Breast epithelium (tissue), 3 donors: Measurements from ENCODE around the gene KDM1B.

ENCODE experiments used
- CTCF ChIP-seq, 3 donors: fragments of 450-650 bp; IDR thresholded peaks; one replicate each; pipeline ENCODE4 v1.5.1; 2016 to 2017; ENCODE audit warnings: antibody characterized with exemption in 3 of 3, mild to moderate bottlenecking in 3 of 3, moderate library complexity in 3 of 3
- POLR2A ChIP-seq: fragments of 450-650 bp; IDR thresholded peaks from one replicate; pipeline ENCODE4 v1.6.1; 2016; ENCODE audit warnings: antibody characterized with exemption, mild to moderate bottlenecking, moderate library complexity
- POLR2AphosphoS5 ChIP-seq, 3 donors: sonication (generic); formaldehyde crosslinking; IDR thresholded peaks; one replicate each; pipeline ENCODE4 v1.6.1; 2017; ENCODE audit warnings: antibody characterized with exemption in 3 of 3

DNA sequence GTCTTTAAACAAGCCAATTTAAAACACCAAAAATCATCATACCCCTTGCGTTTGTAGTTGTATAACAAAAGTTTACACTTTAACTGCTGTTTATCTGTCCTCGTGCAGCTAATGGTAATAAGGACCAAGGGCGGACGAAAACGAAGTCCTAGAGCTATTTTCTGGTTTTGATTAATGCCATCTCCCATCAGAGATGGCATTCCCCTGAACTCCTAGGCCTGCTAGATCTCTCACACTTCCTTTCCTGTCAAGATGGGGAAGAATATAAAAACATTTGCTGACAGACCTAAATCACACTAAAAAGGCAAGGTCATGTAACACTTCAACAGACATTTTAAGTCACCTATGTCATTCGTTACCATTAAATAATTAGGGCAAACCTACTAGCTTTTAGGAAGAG lies 99.6 kb downstream of the KDM1B start:
- TF ChIP-seq POLR2A: no peak
- no peak for TF ChIP-seq CTCF (IDR thresholded peaks at IDR 0.05)
- no peak for TF ChIP-seq POLR2AphosphoS5 (IDR thresholded peaks at IDR 0.05)
